Mesendoderm (in vitro differentiated cells): ENCODE measurements around the gene GNS.

Experiments
- DNase-seq: peaks from one replicate; pipeline ENCODE4 v3.0.0; 2013
- H2AK5ac ChIP-seq: 2 replicates; pipeline ENCODE4 v1.6.1; 2013; ENCODE audit warnings: low read length, inconsistent platforms
- H2BK120ac ChIP-seq: 2 replicates; pipeline ENCODE4 v1.6.1; 2013; ENCODE audit warnings: low read depth, mild to moderate bottlenecking, low read length, moderate library complexity, mixed read lengths
- H2BK15ac ChIP-seq: replicated peaks from 2 replicates; pipeline ENCODE4 v1.6.1; 2013; ENCODE audit warnings: low read depth, mild to moderate bottlenecking, moderate library complexity
- H2BK5ac ChIP-seq: 2 replicates; pipeline ENCODE4 v1.6.1; 2013; ENCODE audit warnings: low read length, inconsistent platforms
- H3K18ac ChIP-seq: 2 replicates; pipeline ENCODE4 v1.6.1; 2013; ENCODE audit warnings: mild to moderate bottlenecking, low read length, mixed read lengths
- H3K23ac ChIP-seq: one replicate; pipeline ENCODE4 v1.6.1; 2013; ENCODE audit warnings: low read length
- H3K27ac ChIP-seq: 2 replicates; pipeline ENCODE4 v1.5.1; 2013; ENCODE audit warnings: low read depth, mild to moderate bottlenecking, inconsistent platforms, low read length, moderate library complexity
- H3K27me3 ChIP-seq: 2 replicates; pipeline ENCODE4 v1.6.1; 2013; ENCODE audit warnings: low read length, control low read depth, mild to moderate bottlenecking, inconsistent platforms; ENCODE audit not compliant: insufficient read depth, poor library complexity
- H3K36me3 ChIP-seq: 2 replicates; pipeline ENCODE4 v1.6.1; 2013; ENCODE audit warnings: low read length, inconsistent platforms; ENCODE audit not compliant: control insufficient read depth, insufficient read depth
- H3K4ac ChIP-seq: one replicate; pipeline ENCODE4 v1.6.1; 2013; ENCODE audit warnings: low read depth, mild to moderate bottlenecking, low read length, moderate library complexity
- H3K4me1 ChIP-seq: 2 replicates; pipeline ENCODE4 v1.6.1; 2013; ENCODE audit warnings: low read depth, low read length, inconsistent platforms; ENCODE audit not compliant: control insufficient read depth
- H3K4me2 ChIP-seq: 2 replicates; pipeline ENCODE4 v1.6.1; 2013; ENCODE audit warnings: low read length
- H3K4me3 ChIP-seq: 2 replicates; pipeline ENCODE4 v1.5.1; 2013; ENCODE audit warnings: mild to moderate bottlenecking, low read length
- H3K56ac ChIP-seq: one replicate; pipeline ENCODE4 v1.6.1; 2013; ENCODE audit warnings: low read length
- H3K79me1 ChIP-seq: 2 replicates; pipeline ENCODE4 v1.6.1; 2013; ENCODE audit warnings: low read length, inconsistent platforms
- H3K79me2 ChIP-seq: 2 replicates; pipeline ENCODE4 v1.6.1; 2013; ENCODE audit warnings: mild to moderate bottlenecking, low read length; ENCODE audit not compliant: control insufficient read depth, insufficient read depth
- H3K9ac ChIP-seq: 2 replicates; pipeline ENCODE4 v1.6.1; 2013; ENCODE audit warnings: low read length, inconsistent platforms
- H4K5ac ChIP-seq: one replicate; pipeline ENCODE4 v1.6.1; 2013; ENCODE audit warnings: low read length
- H4K8ac ChIP-seq: one replicate; pipeline ENCODE4 v1.6.1; 2013; ENCODE audit warnings: low read depth, mild to moderate bottlenecking, control low read depth, low read length, moderate library complexity
- WGBS: extraction: QIAGEN DNeasy Blood & Tissue Kit; methylation state at CpG from one replicate; pipeline ENCODE4 v1.1.7; 2013; ENCODE audit warnings: low lambda C conversion rate, missing lambda C conversion rate; ENCODE audit not compliant: insufficient coverage; ENCODE audit errors: extremely low coverage; 5-methylcytosine and 5-hydroxymethylcytosine counted together

The GNS gene

GRCh38 chr12:64685050-64685449, 74.2 kb downstream of the GNS start:
- Histone ChIP-seq H3K4ac (no peak overlapping the region), H3K4me1 (peaks cover 18% of the 10 kb centered on the region), H2BK5ac (no peak overlapping the region), H3K56ac (no peak overlapping the region), H3K4me3 (no peak overlapping the region), H3K79me1 (peaks cover 10% of the 10 kb centered on the region), H2BK120ac (no peak overlapping the region), H2AK5ac (no peak overlapping the region), H3K79me2 (peaks cover 11% of the 10 kb centered on the region), H3K4me2 (no peak overlapping the region), H2BK15ac (no peak overlapping the region), H3K27ac (no peak overlapping the region), H3K9ac (no peak overlapping the region), H3K18ac (no peak overlapping the region), H4K5ac (no peak overlapping the region), H3K23ac (no peak overlapping the region), H4K8ac (no peak overlapping the region), H3K27me3 (no peaks in the 10 kb centered on the region), H3K36me3 (no peaks in the 10 kb centered on the region)
- WGBS, result no CpG with 5 or more reads among the region's 6 CpGs
- DNase-seq, result no peak

DNA sequence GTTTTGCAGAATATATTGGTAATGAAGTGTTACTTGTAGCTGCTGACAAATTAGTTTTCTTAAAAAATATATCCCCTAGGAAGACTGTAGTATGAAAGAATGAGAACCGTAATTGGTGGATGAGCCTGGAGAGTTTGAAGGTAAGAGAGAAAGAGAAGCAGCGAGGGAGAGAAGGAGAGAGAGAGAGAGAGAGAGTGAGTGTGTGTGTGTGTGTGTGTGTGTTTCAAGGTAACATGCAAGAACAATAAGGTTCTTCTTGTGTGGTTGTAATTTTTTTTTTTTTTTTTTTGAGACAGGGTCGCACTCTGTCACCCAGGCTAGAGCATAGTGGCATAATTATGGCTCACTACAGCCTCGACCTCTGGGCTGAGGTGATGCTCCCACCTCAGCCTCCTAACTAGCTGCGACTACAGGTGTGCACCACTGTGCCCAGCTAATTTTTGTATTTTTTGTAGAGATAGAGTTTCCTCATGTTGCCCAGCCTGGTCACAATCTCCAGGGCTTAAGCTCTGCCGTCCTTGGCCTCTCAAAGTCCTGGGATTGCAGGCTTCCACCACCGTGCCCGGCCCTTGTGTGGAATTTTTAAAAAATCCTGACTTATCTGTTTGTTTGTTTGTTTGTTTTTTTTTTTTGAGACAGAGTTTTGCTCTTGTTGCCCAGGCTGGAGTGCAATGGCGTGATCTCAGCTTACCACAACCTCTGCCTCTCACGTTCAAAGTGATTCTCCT, 75.2 kb downstream of the GNS start:
- Histone ChIP-seq H3K79me2 (peaks cover 13% of the 10 kb centered on the region), H2BK15ac (no peak overlapping the region), H3K23ac (no peak overlapping the region), H2AK5ac (no peak overlapping the region), H3K4me1 (peaks cover 18% of the 10 kb centered on the region), H3K27ac (no peak overlapping the region), H3K4ac (no peak overlapping the region), H3K36me3 (no peaks in the 10 kb centered on the region), H4K5ac (no peak overlapping the region), H3K4me2 (no peak overlapping the region), H3K9ac (no peak overlapping the region), H4K8ac (no peak overlapping the region), H3K27me3 (no peaks in the 10 kb centered on the region), H3K79me1 (peaks cover 12% of the 10 kb centered on the region), H2BK120ac (no peak overlapping the region), H3K18ac (peak overlapping the region; percentile 75), H2BK5ac (no peak overlapping the region), H3K4me3 (no peak overlapping the region), H3K56ac (no peak overlapping the region)
- no peak for DNase-seq
- WGBS, result 100% methylated on average over 1 of the region's 10 CpGs

- Histone ChIP-seq H2BK5ac (no peak overlapping the region), H3K79me1 (peaks cover 16% of the 10 kb centered on the region), H2AK5ac (no peak overlapping the region), H3K27ac (peak overlapping the region; percentile 52), H3K23ac (no peak overlapping the region), H4K5ac (no peak overlapping the region), H3K18ac (peak overlapping the region; percentile 70), H2BK120ac (peak overlapping the region; percentile 83), H3K4ac (no peak overlapping the region), H2BK15ac (no peak overlapping the region), H4K8ac (no peak overlapping the region), H3K36me3 (no peaks in the 10 kb centered on the region), H3K4me1 (peaks cover 18% of the 10 kb centered on the region), H3K4me3 (no peak overlapping the region), H3K56ac (peak overlapping the region; percentile 0), H3K4me2 (no peak overlapping the region), H3K27me3 (no peaks in the 10 kb centered on the region), H3K79me2 (peaks cover 13% of the 10 kb centered on the region), H3K9ac (no peak overlapping the region)
- DNase-seq, result peak; percentile 99
- WGBS, result no CpG with 5 or more reads among the region's 6 CpGs
Measured at GRCh38 chr12:64682572-64683277, 76.5 kb downstream of the GNS start.

DNA sequence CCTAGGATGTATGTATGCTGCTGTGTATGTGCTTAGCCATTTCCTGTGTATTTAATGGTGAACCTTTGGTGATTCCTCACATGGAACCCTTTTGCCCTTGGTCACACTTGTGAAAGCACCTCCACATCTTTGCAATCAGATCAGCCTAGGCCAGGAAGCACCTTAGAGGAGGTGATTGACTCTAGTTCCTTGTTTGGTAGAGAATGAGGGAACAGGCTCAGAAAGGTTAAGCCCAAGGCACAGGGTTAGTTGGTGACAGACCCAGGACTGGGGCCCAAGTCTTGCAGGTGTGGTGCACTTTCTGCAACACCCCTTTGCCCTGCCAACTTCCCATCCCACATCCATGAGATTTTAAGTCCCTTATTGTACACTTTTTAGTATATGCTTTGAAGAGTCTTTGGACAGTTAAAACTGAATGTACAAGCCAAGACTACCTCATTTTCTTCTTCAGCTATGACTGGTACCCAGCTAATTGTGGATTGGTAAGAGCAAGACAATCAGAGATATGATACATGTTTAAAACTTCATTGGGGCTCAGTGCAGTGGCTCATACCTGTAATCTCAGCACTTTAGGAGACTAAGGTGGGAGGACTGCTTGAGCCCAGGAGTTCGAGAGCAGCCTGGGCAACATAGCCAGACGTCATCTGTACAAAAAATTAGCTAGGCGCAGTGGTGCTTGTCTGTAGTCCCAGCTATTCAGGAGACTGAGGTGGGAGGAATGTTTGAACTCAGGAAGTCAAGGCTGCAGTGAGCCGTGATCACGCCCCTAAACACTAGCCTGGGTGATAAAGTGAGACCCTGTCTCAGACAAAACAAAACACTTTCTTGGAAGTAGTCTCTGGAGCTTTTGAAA, 77.8 kb downstream of the GNS start:
- Histone ChIP-seq H2BK120ac (peak overlapping the region; percentile 4), H4K8ac (no peak overlapping the region), H2BK5ac (peak overlapping the region; percentile 1), H3K4ac (peak overlapping the region; percentile 85), H3K4me3 (no peak overlapping the region), H3K4me2 (no peak overlapping the region), H3K56ac (peak overlapping the region; percentile 0), H2AK5ac (peak overlapping the region; percentile 29), H3K9ac (no peak overlapping the region), H4K5ac (no peak overlapping the region), H3K4me1 (peaks cover 18% of the 10 kb centered on the region), H3K23ac (no peak overlapping the region), H3K79me2 (peaks cover 13% of the 10 kb centered on the region), H3K27me3 (no peaks in the 10 kb centered on the region), H3K79me1 (peaks cover 16% of the 10 kb centered on the region), H3K27ac (no peak overlapping the region), H3K18ac (peak overlapping the region; percentile 46), H3K36me3 (no peaks in the 10 kb centered on the region), H2BK15ac (no peak overlapping the region)
- no CpG with 5 or more reads among the region's 5 CpGs for WGBS
- no peak for DNase-seq

DNA sequence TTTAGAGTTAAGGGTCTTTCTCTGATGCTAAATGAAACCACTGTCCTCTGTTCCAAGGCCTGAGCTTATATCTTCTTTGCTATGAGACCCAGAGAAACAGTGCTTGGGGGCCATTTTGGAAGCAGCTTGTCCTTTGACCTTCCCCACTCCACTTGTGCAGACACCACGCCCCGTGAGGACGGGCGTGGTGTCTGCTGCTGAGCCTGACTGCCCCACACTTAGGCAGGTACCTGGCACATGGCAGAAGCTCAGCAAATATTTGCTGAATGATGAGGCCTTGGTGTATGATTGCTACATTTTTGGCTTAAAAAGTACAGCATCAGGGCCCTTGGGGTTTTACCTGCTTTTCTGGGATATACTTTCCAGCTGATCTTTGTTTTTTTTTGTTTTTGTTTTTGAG, 79.0 kb downstream of the GNS start:
- H3K4me2 ChIP-seq, result no peak overlapping the region
- H4K8ac ChIP-seq, result no peak overlapping the region
- H2AK5ac ChIP-seq, result no peak overlapping the region
- no CpG with 5 or more reads among the region's 4 CpGs for WGBS
- H3K36me3 ChIP-seq, result no peaks in the 10 kb centered on the region
- no peak overlapping the region for H3K23ac ChIP-seq
- H3K4me3 ChIP-seq, result no peak overlapping the region
- no peak overlapping the region for H3K56ac ChIP-seq
- no peak for DNase-seq
- H3K27me3 ChIP-seq, result no peaks in the 10 kb centered on the region
- no peak overlapping the region for H2BK15ac ChIP-seq
- no peak overlapping the region for H4K5ac ChIP-seq
- peaks cover 16% of the 10 kb centered on the region for H3K79me1 ChIP-seq
- no peak overlapping the region for H3K27ac ChIP-seq
- no peak overlapping the region for H2BK5ac ChIP-seq
- peak overlapping the region; percentile 44 for H3K18ac ChIP-seq
- H3K79me2 ChIP-seq, result peaks cover 13% of the 10 kb centered on the region
- H3K4ac ChIP-seq, result no peak overlapping the region
- no peak overlapping the region for H2BK120ac ChIP-seq
- no peak overlapping the region for H3K9ac ChIP-seq
- H3K4me1 ChIP-seq, result peaks cover 18% of the 10 kb centered on the region
